HG03521 (cell line): ENCODE results near the gene MGAT4B.

Source experiments
- ATAC-seq: cut with Tn5 transposase; IDR thresholded peaks from one replicate; pipeline ENCODE4 v1.9.1; 2021; ENCODE audit warnings: mild to moderate bottlenecking, moderate library complexity; ENCODE audit not compliant: unreplicated experiment

MGAT4B gene

GRCh38 chr5:179827680-179828079, 21.0 kb upstream of the MGAT4B start:
- no peak for ATAC-seq

- ATAC-seq: no peak
Observed at GRCh38 chr5:179825655-179826182, 19.1 kb upstream of the MGAT4B start.

DNA sequence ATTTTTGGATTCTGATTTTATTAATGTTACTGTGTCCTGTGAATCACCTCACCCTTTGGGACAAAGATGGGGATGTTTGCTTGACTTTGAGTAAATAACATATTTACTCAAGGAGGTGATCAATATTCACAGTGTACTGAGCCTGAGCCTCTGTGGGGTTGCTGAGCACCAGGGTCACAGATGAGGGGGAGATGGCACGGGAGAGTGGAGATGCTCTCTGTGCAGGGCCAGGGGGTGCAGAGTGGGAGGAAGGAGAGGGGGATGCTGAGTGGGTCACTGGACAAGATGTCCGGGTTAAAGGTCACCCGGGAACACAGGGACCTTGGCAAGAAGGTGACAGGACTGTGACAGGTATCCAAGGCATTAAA, 18.1 kb upstream of the MGAT4B start:
- no peak for ATAC-seq

- no peak for ATAC-seq
Observed at GRCh38 chr5:179823937-179824744, 17.5 kb upstream of the MGAT4B start.

GRCh38 chr5:179822444-179822990, 15.9 kb upstream of the MGAT4B start:
- no peak for ATAC-seq

DNA sequence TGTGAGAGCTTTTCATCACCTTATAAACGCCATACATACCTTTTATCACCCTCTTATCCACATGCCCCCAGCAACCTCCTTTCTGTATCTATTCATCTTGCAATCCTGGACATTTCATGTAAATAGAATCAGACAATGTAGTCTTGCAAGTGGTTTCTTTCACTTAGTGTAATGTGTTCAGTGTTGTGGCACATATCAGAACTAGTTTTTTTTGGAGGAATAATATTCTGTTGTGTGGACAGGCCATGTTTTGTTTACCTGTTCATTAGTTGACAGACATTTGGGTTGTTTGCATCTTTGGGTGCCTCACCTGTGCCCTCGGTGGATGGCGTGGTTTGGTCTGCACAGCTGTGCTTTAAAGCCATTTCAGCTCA, 15.4 kb upstream of the MGAT4B start:
- ATAC-seq: no peak

GRCh38 chr5:179821298-179822058, 14.8 kb upstream of the MGAT4B start:
- peak; percentile 38 for ATAC-seq

DNA sequence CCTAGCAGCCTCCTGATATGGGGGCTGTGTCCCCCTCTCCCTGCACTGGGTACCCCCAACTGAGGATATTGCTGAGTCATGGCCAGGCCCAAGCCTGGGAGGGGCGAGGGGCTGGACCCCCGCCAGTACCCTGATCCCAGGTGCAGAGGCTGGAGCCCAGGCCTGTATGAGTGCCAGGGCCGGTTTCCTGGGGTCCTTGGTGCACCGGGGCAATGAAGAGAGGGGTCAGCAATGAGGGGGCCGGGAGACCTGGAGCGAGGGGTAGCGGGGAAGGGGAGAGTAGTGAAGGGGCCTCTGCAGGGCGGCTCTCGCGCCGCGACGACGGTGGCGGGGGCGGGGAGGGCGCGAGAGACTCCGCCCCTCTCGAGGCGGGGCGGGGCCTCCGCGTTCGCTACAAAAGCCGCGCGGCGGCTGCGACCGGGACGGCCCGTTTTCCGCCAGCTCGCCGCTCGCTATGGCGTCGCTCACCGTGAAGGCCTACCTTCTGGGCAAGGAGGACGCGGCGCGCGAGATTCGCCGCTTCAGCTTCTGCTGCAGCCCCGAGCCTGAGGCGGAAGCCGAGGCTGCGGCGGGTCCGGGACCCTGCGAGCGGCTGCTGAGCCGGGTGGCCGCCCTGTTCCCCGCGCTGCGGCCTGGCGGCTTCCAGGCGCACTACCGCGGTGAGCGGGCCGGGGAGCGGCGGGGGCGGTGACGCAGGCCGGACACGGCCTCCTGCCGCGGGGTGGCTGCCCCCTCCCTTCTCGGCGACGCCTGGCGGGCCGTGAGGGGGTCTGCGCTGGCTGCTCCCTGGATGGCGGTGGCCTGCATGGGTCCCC, 14.0 kb upstream of the MGAT4B start, which contains the start of gene SQSTM1:
Gene SQSTM1, plus strand, starts transcription at position 423 of the 815 bp plus-strand sequence. Its CDS starts 32 bp downstream, at position 455.
- peak; percentile 37 for ATAC-seq

GRCh38 chr5:179820127-179820482, 13.4 kb upstream of the MGAT4B start:
- ATAC-seq: no peak

DNA sequence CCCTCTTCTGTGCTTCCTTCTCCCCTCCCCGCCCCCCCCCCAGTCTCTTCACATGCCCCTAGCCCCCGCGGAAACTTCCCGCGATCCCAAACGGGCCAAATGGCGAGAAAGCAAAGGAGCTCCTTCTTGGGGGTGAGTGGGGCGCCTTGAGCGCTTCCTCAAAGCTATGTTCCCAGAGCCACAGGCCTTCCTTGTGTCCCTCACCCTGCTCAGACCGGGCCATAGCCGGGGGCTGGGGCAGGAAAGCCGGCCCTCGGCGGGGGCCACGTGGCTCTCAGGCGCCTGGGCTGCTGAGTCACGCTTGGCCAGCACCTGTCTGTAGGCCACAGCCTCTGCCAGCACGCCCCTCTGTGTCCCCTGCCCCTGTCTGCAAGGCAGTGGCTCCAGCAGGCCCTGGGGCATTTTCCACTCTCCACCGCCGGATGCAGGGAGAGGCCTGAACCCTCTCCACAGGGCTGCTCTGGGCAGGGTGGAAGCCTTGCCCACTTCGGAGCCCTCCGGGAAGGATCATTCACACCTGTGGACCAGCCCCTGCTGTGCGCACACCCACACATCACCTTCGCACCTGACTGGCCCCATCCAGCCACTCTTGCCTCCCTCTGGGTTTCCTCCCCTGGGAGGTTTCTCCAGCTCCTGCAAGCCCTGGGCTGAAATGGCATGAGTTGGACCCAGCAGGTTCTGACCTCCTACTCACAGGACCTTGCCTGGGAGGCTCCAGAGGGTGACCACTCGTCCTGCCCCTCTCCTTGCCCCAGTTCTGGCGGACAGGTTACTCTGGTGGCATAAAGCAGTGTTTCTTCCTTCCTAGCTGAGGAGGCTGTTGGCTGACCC, 12.8 kb upstream of the MGAT4B start:
- no peak for ATAC-seq

- peak; percentile 43 for ATAC-seq
Observed at GRCh38 chr5:179818746-179819295, 12.2 kb upstream of the MGAT4B start.

DNA sequence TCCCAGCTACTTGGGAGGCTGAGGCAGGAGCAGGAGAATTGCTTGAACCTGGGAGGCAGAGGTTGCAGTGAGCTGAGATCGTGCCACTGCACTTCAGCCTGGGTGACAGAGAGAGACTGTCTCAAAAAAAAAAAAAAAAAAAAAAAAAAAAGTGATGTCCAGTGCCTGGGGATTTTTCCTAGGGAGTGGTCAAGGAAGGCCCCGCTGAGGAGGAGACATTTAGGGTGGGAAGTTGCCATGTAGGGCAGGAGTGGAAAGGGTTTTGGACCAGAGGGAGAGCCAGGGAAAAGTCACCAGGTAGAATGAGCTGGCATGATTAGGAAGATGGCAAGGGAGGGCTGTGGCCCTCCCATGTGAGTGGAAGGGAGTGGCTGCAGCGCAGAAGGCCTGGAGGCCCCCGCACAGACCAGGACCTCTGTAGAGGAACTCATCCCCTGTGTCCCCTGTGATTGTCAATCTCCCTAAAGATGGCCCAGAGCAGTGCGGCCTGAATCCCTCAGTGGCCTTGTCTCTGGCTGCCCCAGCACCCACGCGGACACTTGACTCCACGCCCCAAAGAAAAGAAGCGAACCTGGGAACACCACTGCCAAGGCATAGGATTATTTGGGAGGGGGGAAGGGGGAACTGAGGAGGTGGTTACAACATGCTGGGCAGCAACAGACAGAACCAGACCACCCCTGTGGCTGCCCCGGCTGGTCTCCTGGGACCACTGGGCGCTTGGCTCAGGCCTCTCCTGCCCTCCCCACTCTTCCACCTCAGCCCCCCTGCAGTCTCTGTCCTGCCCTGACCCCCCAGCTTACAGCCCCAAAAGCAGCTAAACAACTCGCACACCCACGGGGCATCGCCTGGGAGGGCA, 11.5 kb upstream of the MGAT4B start:
- ATAC-seq: no peak

DNA sequence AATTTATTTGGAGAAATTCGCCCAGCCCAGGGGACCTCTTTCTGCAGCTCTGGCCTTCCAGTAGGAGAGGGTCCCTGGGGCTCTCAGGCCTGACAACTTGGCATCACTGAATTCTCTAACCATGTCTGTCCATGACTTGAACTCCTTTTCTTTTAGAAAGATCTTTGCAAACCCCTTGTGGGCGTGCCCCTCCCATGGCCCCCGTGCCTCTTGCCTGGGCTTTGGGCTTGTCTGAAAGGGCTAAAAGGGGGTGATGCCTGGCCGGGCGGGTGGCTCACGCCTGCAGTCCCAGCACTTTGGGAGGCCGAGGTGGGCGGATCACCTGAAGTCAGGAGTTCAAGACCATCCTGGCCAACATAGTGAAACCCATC, 10.8 kb upstream of the MGAT4B start:
- no peak for ATAC-seq

DNA sequence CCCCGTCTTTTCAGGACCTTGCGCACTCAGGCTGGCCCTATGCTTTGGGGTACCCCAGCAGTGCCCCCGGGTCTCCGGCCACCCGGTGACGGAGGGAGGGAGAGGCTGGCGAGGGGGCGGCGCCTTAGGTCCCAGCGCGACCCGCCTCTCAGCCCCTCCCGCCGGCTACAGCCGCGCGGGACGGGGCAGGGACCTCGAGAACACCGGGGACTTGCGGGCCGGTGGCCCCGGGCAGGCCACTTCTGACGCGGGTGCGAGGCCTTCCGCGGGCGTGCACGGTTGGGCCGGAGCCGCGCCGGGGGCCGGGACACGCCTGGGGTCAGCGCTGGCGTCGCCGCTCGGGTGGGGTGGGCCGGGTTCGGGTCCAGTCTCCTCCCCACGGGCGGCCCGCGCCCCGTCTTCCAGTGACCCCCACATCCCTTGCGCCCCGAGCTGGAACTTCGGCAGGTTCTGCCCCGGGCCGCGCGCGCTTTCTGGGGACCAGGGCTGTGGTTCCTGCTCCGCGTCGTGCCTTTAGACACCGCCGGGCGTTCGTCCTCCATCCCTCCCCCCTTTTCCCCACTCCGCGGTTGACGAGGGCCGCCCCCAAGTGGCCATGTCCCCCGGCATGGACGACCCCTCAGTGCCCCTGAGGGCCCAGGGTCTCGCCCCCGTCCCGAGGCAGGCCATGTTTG, 10.3 kb upstream of the MGAT4B start:
- no peak for ATAC-seq

DNA sequence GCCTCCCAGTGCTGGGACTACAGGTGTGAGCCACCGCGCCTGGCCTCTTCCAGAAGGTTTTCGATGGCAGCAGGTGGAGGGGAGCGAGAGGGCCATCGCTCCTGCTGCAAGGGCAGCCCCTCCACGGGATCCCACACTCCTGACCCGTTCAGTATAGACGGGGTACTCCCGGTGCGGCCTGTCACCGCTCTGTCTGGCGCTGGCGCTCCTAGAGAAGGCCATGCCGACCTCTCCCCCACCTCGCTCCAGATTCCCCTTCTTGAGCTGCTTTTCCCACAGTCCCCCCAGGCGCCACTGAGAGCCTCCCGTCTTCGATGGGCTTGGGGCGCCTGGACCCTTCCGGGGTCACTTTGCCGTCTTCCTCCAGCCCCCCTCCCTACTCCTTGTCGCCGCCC, 9.7 kb upstream of the MGAT4B start:
- ATAC-seq: no peak

- no peak for ATAC-seq
Observed at GRCh38 chr5:179815491-179816249, 9.0 kb upstream of the MGAT4B start.

- no peak for ATAC-seq
Observed at GRCh38 chr5:179814090-179814489, 7.4 kb upstream of the MGAT4B start.
